22Rv1 (cell line): ENCODE results near the gene MAPK13.

Experiments used
- ZFX ChIP-seq: fragments of 450-650 bp; IDR thresholded peaks from 2 replicates; pipeline ENCODE4 v1.6.1; 2017; ENCODE audit warnings: antibody characterized with exemption, borderline replicate concordance
- TF ChIP-seq, protein P1 (sequence below): fragments of 450-650 bp; IDR thresholded peaks from 2 replicates; pipeline ENCODE4 v1.5.1; 2017; ENCODE audit warnings: mild to moderate bottlenecking

DNA sequence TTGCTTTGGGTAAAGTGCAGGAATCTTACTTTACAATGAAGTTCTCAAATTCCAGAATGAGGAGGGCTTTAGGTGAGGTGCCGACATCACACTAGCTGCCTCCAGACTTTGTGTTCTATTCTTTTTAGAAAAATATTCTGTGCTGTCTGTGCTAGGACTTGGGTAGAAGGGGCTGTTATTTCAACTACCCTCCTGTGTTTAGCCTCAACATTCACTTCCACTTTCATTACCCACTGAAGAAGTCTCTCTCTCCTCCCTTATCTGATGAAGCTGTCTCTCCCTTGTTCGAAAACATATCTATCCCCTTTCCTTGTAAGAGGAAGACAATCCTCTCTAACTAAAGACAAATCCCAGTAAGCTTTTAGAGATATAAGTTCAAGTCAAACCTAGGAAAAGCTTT, 41.3 kb downstream of the MAPK13 start:
- TF ChIP-seq, protein P1, sequence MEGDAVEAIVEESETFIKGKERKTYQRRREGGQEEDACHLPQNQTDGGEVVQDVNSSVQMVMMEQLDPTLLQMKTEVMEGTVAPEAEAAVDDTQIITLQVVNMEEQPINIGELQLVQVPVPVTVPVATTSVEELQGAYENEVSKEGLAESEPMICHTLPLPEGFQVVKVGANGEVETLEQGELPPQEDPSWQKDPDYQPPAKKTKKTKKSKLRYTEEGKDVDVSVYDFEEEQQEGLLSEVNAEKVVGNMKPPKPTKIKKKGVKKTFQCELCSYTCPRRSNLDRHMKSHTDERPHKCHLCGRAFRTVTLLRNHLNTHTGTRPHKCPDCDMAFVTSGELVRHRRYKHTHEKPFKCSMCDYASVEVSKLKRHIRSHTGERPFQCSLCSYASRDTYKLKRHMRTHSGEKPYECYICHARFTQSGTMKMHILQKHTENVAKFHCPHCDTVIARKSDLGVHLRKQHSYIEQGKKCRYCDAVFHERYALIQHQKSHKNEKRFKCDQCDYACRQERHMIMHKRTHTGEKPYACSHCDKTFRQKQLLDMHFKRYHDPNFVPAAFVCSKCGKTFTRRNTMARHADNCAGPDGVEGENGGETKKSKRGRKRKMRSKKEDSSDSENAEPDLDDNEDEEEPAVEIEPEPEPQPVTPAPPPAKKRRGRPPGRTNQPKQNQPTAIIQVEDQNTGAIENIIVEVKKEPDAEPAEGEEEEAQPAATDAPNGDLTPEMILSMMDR, result no peak
- TF ChIP-seq ZFX, result no peak
